HG03196 (cell line): ENCODE results near the gene RBKS.
A peak's percentile ranks its signal among the peaks of the same experiment; 100 is the strongest.

Experiments used
- ATAC-seq: cut with Tn5 transposase; IDR thresholded peaks from one replicate; pipeline ENCODE4 v1.9.1; 2021; ENCODE audit not compliant: unreplicated experiment

Gene RBKS

DNA sequence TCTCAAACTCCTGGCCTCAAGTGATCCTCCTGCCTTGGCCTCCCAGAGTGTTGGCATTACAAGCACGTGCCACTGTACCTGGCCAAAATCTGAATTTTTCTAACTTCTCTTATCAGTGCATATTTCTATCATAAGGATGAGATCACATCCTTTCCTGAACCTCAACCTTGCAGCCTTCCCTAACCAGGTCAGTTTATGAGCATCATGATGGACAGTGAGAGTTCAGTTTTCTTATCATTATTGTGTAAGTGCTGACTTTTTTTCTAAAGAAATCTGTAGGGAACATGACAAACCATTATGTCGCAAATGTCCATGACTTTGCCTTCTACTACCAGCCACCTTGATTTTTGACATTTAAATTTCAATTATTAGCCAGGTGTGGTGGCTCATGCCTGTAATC, 87.1 kb downstream of the RBKS start:
- ATAC-seq: no peak

DNA sequence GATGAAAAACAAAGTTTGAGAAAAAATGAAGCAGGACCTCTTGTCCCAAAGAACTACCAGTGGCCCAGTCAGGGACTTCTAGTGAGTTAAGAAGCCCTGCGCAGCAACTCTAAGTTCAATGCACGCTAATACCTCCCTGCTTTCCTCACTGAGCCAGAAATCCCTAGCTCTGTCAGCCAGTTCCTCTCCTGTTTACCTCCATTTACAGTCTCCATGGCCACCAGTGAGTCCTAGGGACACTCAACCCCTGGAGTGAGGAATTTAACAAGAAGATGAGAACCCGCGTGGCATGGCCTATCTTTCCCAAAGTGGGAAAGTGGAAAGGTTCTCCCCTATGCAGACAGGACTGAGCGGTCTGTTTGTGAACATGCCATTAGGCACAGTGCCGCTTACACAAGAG, 87.6 kb downstream of the RBKS start:
- no peak for ATAC-seq

DNA sequence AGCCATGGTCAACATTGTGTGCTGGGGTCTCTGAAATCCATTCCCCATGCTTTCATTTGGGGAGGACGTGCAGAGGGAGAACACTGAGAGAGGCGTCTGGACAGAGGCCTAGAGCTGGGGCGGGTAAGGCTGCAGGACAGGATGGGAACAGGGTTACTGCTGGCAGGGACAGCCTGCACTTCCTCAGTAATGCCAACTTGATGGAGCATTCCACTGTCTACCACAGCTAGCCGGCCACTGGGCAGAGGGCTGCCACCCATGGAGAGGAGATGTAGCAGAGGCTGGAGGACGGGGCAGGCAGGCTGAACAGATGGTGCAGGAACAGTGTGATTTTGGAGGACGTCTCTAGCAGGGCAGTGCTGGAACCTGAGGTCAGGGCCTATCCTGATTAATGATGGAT, 89.3 kb downstream of the RBKS start:
- ATAC-seq: no peak

DNA sequence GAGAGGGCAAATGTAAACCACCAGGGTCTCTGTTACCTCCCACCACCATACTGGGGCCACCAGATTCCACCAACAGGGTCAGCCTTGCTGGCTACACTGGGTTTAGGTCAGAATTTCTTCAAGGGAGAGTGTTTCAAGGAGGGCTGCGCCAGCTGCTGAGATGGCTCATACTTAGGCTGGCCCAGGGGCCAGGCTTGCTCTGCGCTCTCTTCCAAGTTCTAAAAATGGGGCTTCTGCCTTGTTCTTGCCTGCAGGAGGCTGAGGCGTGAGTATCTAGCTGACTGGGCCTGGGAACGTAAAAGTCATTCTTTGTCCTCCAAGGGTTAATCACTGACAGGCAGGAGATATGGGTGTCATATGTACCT, 90.6 kb downstream of the RBKS start:
- no peak for ATAC-seq

DNA sequence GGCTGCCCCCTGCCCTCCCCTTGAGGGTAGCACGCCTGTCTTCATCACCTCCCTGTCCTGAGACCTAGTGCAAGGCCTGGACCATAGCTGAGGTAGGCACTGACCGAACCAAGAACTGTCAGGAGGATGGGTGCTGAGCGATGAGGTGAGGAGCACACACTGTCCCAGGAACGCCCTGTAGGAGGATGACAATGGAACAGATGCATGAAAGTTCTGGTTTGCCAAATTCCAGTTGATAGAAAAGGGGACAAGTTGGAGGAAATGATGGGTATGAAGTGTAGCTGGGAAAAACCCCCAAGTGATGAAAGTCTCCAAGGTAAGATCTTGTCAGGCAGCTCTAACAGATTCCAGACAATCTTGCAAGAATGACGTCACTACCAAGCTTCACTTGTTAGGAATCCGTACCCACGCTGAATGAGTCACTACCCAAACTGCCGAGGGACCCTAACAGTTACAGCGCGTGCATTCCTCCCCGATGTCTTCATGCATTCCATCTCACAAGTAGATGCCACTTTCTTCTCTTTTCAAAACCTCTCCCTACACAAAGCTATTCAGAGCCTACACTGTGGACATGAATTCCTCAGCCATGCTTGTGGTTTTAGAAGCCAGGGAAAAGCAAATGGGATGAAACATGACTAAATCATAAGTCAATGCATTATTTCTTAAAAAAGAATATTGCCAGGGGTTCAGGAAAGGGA, 91.1 kb downstream of the RBKS start:
- ATAC-seq: no peak

DNA sequence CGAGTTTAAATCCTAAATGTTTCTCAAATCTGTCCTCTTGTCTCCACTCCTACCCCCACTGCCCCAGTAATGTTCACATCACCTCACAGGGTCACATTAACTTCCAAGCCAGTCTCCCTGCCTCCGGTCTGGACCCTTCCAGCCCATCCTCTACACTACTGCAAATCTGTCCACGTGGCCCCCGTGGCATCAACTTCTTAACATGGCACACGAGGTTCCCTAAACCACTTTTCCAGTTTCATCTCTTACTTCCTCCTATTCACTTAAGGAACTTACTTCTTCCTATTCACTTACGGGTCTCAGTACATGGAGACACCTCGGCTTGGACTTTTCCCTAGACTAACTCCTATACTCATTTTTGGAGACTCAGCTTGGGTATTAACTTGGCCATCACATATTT, 91.7 kb downstream of the RBKS start:
- ATAC-seq: no peak

DNA sequence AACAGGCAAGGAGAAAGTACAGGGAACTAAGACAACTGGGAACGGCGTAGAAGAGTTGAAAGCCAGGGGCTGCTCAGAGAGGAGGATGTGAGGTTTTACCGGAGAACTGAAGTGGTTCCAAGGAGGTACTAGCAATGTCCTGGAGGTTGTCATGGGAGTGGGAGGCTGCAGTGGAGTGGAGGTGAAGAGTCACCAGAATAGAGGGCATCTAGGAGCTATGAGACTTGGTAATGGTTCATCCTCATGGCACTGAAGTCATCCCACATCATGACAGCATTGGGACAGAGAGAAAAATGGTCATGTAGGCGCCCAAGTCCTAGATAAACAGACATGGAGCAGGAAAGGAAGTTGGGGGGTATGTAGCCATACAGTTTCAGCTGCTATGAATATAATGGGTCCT, 92.3 kb downstream of the RBKS start:
- no peak for ATAC-seq

DNA sequence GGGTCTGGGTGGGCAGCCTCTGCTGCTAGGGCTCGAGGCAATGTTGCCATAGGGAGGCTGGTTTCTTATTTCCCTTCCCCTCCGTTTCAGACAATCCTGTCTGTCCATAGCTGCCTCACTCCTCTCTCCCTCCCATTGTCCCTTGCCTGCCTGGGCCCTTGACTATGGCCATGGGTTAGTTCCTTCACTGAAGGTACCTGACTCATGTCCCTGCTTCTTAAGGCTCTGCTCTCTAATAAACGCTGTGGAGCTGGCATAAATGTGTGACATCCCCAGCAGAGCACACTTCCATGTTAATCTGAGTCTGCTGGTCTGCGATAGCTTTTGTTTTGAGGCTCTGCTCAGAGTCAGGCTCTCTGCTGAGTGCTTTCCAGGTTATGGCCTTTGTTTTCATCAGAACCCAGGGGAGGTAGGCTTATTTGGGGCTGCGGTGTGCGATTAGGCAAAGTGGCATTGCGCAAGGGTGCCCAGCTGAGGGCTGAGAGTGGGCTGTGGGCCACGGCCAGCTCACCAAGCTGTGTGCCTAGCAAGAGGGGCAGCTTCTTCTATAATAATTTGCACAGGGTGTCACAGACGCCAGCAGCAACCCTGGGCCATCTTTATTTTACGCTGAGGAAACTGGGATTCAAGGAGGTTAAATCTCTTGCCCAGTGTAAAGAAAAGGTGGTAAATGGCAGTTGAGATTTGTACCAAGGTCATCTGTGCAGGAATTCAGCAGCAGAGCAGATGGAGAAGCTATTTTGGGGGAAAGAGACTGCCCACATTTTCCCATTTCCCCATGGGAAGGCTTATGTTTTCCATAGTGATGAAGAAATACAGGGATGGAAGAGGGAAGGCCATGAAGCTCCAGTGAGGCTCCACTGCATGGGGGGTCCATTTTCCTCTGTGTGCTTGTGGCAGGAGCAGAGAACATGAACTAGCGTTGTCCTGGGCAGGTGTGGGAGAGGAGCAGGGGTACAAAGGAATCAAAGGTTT, 93.1 kb downstream of the RBKS start:
- ATAC-seq: no peak

DNA sequence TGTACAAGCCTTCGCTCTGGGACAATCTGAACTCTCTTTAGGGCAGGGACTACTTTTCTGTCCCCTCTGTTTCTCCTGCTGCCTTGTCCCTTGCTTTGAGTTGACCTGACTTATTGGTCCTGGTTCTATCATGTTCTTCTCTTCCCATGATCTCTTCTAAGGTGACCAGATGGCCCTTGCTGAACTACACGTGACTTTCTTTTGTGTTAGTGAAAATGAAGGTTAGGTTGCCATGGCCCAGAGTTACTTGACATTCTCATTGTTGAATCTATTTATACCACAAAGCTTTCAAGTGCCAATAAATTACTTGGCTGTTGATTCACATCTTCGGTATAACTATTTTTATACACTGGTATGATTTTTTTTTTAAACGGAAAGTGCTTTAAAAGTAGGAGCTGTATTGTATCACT, 94.3 kb downstream of the RBKS start:
- no peak for ATAC-seq

DNA sequence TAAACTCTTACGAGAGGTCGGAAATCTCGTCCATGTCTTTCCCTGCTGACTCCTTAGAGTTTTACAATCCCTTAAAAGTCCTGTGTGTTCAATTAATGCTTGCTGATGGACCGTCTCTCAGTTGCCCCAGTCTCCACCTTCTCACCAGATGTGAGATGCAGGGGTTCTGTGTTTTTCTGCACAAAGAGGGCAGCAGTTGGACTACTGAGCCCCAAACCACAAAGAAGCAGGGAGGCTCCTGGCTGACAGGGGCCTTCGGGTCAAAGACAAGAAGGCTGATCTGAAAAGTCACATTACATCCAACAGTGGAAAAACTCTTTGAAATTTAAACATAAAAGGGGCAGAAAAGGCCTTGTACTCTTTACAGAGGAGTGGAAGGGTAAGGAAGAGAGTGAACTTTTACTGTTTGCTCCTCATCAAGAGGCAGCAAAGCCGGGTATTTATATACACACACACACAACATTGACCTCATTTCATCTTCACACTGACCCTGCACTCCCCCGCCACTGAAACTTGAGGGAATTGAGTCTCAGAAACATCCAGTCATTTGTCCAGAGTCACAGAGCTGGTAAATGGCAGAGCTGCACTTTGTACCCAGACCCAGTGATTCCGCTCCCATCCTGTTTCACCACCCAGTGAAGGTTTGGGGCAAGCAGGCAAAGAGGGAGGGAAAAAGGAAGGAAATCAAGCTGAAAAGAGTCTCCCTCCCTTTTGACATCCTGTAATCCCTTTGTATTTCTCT, 94.9 kb downstream of the RBKS start:
- ATAC-seq: no peak

DNA sequence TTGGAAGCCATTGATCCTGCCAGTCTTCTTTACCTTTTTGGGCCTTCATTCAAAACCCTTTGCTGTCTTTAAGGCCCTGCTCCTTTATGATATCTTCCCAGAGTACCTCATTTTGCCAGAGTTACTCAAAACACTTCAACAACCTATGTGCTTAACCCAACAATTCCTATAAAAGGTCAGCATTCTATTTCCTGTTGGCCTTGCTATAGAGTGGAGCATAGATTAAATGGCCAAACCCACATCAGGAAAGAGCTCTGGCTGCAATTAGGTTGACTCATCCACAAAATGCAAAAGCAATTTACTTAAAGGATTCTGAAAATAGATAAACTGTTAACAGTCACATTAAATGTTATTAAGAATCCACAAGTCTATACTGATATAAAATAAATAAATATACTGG, 97.4 kb downstream of the RBKS start:
- no peak for ATAC-seq

DNA sequence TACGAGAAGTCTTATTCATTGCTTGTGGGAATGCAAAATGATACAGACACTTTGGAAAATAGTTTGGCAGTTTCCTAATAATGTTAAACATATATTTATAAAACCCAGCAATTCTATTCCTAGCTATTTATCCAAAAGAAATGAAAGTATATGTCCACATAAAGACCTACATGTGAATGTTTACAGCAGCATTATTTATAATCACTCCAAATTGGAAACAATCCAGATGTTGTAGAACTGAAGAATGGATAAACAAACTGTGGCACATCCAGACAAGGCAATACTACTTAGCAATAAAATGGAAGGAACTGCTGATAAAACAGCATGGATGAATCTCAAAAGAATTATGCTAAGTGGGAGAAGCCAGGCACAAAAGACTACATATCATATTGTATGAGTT, 99.4 kb downstream of the RBKS start:
- ATAC-seq: no peak

DNA sequence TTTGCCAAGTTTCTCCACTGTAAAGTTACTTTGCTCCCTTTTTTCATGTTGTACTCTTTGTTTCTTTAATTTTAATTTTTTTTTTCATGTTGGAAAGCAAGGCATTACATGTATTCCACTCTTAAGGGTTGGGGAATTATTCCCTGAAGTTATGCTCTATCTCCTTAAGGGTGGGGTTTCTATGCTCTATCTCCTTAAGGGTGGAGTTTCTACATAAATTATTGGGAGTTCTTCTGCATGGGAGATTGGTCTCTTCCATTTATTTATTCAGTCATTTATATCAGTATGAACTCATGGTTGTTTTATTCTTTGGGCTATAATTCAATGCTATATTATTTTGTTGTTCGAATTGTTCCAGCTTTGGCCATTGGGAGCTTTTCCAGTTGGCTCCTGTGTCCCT, 107.5 kb downstream of the RBKS start:
- ATAC-seq: no peak

DNA sequence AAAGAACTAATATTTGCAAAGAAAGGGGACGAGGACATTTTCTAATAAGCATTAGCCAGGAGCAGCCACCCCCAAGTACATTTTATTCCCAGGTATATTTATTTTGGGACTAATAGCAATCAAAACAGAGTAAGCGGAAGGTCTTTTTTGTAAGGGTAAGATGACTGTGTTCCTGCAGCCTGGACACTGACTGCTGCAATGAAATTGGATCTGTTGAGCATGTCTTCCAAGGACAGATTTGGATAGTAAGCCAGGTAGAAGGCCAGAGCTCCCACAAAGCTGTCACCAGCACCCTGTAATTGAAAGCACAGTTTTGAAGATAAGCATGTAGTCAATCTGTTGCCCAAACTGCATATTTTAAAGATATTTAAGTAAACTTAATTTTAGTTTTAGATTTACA, 108.7 kb downstream of the RBKS start:
- ATAC-seq: no peak

DNA sequence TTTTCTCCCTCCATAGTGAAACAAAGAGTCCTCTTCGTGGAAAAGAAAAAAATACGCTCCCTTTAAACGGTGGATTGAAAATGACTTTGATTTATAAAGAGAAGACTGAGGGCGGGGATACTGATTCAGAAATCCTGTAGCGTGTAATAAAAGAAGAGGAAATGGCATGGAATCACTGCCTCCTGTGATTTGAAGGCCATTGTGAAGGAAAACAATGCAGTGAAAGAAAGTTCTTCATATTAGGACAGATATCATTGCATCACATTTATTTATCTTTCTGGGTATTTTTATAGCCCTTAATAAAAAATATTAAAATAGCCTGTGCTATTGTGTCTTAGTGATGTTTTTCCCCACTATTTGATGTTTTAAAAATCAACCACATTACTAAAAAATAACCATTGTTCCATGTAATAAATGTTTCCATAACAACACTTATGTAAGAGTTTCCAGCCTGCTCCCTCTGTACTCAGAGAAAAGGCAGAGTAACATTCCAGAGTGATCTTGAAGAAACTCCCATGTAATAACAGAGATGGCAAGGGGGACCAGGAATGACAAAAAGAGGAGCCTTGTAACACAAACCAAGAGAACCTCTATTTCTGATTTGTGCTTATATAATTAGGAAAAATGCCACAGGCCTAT, 110.7 kb downstream of the RBKS start:
- no peak for ATAC-seq

DNA sequence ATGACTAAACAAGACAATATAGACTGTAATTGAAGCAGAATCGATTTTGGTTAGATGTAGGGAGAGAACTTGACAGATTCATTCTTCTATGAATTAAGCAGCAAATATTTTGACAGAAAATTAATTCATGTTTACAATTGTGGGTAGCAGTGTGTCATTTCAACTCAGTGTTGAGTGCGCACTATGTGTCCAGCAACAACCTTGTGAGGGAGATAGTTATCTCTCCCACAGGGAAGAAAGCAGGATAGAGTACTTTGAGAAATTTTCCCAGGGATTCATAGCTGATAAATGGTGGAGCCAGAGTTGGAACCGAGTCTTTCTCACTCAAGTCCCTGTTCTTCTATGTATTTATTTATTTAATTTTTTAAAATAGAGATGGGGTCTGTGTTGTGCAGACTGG, 113.5 kb downstream of the RBKS start:
- no peak for ATAC-seq

DNA sequence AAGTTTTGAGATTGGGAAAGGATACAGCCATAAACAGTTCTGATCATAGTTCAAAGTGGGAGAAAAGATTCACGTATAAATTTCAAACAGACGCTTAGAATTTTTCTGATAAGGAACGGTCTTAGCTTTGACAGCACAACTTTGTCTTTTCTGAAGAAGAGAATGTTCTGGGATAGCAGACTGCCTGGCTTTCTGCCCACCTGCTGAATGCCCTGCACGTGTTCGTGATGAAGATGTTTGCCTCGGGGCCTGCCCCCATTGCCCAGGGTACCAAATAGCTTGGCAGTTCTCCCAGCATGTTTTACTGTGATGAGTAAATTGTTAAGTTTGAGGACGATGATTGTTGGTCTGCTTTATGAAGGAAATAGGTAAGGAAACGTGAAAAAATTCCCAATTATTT, 114.1 kb downstream of the RBKS start:
- ATAC-seq: no peak

DNA sequence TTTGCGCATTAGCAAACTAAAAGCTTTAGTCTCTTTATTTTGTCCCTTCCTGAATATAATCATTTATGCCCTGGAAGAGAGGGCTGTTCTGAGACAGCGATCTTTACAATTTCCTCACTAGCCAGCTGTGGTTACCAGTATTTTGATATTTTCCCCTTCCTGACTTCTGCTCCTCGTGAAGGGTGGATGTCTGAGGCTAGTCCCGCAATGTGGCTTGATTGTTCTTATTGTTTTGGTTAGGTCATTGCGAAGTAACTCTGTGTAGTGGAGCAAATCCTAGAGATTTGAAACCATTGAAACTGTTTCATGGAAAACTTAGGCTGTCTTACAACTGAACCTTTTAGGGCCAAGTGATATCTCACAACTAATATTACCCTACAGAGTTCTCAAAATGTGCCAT, 116.2 kb downstream of the RBKS start:
- ATAC-seq: no peak

DNA sequence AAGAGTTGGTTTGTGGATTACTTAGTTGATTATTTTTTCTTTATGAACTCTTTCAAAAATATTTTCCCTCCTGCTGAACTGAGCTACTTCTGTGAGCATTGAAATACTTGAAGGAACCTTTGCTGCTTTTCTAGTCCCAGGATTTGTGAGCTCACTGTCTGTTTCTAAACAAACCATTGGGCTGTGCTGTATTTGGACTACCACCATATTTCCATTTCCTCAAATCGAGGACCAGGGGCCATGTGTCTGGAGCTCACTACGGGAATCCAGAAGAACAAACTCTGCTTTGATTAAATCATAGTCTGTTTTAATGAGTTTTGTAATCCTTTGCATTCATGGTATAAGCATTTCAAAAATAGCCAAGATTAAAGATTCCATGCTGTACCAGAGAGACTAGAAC, 117.4 kb downstream of the RBKS start:
- ATAC-seq: no peak

DNA sequence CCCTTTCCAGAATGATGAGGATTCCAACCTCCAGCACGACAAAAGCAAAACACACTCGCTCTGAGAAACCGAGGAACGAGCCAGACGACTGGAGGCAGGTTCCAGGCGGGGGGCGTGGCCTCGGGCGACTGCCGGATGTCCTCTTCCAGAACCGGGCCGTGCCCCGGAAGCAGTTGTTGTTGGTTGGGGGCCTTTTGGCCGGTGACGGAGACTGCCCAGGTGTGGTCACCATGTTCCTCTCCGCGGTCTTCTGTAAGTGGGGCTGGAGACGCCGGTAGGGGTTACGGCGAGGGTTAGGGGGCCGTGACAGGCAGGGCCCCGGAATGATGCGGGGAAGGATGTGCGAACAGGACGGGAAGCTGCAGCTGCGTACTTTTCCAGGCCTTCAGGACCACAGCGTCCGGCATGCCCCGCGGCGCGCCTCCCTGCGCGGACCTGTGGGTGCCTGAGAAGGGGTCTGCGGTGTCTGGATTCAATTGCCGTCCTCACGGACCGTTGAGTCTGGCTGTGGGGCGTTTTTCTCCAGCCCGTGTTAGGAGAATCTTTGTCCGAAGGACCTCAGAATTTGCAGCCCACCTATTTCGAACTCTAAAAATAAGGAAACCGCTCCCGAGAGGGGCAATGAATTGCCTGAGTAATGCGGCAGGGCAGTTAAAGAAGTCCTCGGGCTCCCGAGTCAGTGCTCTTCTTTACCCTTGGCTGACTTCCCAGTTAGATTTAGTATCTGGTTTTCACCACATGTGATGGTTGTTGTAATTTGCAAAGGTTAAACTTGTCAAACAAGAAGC, 118.4 kb downstream of the RBKS start, which contains the start of gene MRPL33:
Gene MRPL33, plus strand, starts transcription at position 172 of the 788 bp plus-strand sequence. Its CDS starts 59 bp downstream, at position 231.
- ATAC-seq: peak; percentile 95
